Peyer's patch (tissue), 4 donors: Measurements from ENCODE around the gene AGTPBP1.

Source experiments
- CTCF ChIP-seq, 6 experiments: fragments of 450-650 bp in 4 of 6; fragments of 200-600 bp in 2 of 6; sonication (generic) in 1 of 6; IDR thresholded peaks; one replicate each; pipeline ENCODE4 v1.5.1; 2017 to 2019; ENCODE audit warnings: antibody characterized with exemption in 6 of 6, mild to moderate bottlenecking in 3 of 6, moderate library complexity in 1 of 6
- POLR2A ChIP-seq, 2 donors: fragments of 450-650 bp; IDR thresholded peaks; one replicate each; pipeline ENCODE4 v1.5.1; 2017; ENCODE audit warnings: antibody characterized with exemption in 2 of 2, mild to moderate bottlenecking in 2 of 2, moderate library complexity in 2 of 2

- TF ChIP-seq CTCF (IDR thresholded peaks at IDR 0.05) (no peak), POLR2A (IDR thresholded peaks at IDR 0.05) (no peak)
These were observed 238.7 kb downstream of the AGTPBP1 start for GRCh38 chr9:85502815-85503655.
